ENCODE data around the gene CACNB3. TPM values are rescaled to one million over a fixed set of nuclear protein-coding genes. Genes with fewer than 3 reads are reported as not detected.

Gene CACNB3
- total RNA-seq, 1 donor, result 15.2 TPM

DNA sequence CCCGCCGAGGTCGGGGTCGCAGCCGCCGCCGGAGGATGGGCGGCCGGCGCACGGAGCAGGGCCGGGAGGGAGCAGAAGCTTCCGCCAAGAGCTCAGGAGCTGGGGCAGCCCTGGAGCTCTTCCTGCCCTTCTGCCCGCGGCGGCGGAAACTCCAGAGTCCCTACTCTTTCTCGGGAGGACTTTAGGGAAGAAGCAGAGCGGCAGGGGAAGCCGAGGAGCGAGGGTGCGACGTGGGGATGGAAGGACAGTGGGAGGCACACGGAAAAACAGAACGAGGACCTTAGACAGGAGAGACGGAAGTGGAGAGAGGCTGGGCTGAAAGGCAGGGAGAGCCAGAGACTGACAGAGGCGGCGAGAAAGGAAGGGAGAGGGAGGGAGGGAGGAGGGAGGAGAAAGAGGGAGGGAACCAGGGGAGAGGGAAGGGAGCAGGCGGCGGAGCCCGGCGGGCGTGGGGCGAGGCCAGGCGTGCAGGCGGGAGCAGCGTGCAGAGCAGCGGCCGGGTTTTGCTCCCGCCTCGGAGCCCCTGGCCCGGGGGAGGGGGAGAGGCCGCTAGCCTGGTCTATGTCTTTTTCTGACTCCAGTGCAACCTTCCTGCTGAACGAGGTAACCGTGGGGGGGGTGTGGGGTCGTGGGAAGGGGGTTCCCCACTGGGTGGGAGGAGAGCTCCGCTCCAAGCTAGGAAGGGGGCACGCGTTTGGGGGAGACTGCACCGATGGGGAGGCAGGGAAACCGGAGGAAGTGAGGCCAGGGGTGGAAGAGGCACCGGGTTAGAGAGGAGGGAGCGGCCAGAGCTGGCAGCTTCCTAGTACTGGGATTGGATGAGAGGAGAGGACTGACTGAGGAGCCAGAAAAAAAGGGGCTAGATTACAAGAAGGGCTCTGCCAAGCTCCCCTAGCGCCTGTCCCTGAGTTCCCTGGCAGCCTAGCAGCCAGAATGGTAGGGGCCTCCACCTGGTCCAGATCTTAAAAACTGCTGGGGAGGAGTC is 2.9 kb upstream of the CACNB3 start:
- TF ChIP-seq, protein P1, sequence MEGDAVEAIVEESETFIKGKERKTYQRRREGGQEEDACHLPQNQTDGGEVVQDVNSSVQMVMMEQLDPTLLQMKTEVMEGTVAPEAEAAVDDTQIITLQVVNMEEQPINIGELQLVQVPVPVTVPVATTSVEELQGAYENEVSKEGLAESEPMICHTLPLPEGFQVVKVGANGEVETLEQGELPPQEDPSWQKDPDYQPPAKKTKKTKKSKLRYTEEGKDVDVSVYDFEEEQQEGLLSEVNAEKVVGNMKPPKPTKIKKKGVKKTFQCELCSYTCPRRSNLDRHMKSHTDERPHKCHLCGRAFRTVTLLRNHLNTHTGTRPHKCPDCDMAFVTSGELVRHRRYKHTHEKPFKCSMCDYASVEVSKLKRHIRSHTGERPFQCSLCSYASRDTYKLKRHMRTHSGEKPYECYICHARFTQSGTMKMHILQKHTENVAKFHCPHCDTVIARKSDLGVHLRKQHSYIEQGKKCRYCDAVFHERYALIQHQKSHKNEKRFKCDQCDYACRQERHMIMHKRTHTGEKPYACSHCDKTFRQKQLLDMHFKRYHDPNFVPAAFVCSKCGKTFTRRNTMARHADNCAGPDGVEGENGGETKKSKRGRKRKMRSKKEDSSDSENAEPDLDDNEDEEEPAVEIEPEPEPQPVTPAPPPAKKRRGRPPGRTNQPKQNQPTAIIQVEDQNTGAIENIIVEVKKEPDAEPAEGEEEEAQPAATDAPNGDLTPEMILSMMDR (IDR thresholded peaks at IDR 0.05; ENCODE audit: extremely low read depth, low read depth, low read length), result no peak
- H3K4me1 ChIP-seq (ENCODE audit: insufficient read depth, low read length), result peaks cover 52% of the 10 kb centered on the region
- H3K9me3 ChIP-seq (ENCODE audit: low read depth, low read length), result no peaks in the 10 kb centered on the region
- peak overlapping the region; percentile 56 for H3K27ac ChIP-seq (ENCODE audit: low read depth, low read length)
- H3K79me2 ChIP-seq (ENCODE audit: insufficient read depth, low read length), result peaks cover 20% of the 10 kb centered on the region
- peaks cover 18% of the 10 kb centered on the region for H4K20me1 ChIP-seq (ENCODE audit: insufficient read depth, low read length)
- H3K27me3 ChIP-seq (ENCODE audit: insufficient read depth, low read length), result no peaks in the 10 kb centered on the region
- peak; percentile 98 for DNase-seq (ENCODE audit: insufficient read length, low spot score, missing footprints)
- H3K4me3 ChIP-seq (ENCODE audit: insufficient read depth, low read length), result peak overlapping the region; percentile 95
- H3K4me2 ChIP-seq (ENCODE audit: insufficient read depth, low read length), result peak overlapping the region; percentile 86
- no peaks in the 10 kb centered on the region for H3K36me3 ChIP-seq (ENCODE audit: insufficient read depth, low read length)
- H2AFZ ChIP-seq (ENCODE audit: low read length), result peak overlapping the region; percentile 96

DNA sequence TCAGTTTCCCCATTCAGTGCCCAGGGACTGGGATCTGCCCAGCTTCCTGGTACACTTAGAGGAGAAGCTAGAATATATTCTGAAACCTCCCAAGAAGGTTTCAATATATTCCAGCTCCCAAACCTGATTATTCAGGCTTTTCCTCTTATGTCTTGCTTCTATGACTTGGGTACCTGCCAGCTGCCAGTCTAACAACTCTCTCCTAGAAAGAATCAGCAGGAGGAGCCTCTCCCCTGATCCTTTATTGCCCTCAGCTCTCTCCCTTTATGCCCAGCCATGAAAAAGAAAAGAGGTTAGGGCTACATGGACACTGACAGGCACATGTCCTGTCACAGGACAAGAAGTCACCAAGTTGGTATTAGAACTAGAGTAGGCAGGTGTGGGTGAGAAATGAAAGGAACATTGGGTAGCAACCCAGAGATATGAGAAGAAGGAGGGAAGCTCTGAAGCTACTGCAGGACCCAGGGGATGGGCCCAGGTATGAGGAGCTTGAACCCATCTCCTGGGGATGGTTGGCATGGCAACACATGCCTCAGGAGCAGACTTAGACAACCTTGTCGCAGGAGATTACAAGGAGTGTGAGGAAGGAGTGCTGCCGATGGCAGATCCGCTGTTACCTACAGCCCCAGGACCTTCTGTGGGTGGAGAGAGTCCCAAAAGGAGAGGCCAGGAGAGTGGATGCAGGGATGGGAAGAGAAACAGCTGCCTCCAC is 2.0 kb upstream of the CACNB3 start:
- no peak overlapping the region for H2AFZ ChIP-seq (ENCODE audit: low read length)
- DNase-seq (ENCODE audit: insufficient read length, low spot score, missing footprints), result peak; percentile 66
- peak overlapping the region; percentile 86 for H3K4me2 ChIP-seq (ENCODE audit: insufficient read depth, low read length)

GRCh38 chr12:48818831-48819590 is 715 bp downstream of the CACNB3 start:
- Histone ChIP-seq H3K27me3 (ENCODE audit: insufficient read depth, low read length) (no peaks in the 10 kb centered on the region), H3K4me3 (ENCODE audit: insufficient read depth, low read length) (peak overlapping the region; percentile 79), H3K4me2 (ENCODE audit: insufficient read depth, low read length) (peak overlapping the region; percentile 88), H4K20me1 (ENCODE audit: insufficient read depth, low read length) (peaks cover 20% of the 10 kb centered on the region), H3K9me3 (ENCODE audit: low read depth, low read length) (no peaks in the 10 kb centered on the region), H2AFZ (ENCODE audit: low read length) (no peak overlapping the region), H3K79me2 (ENCODE audit: insufficient read depth, low read length) (peaks cover 19% of the 10 kb centered on the region), H3K36me3 (ENCODE audit: insufficient read depth, low read length) (no peaks in the 10 kb centered on the region), H3K27ac (ENCODE audit: low read depth, low read length) (no peak overlapping the region), H3K4me1 (ENCODE audit: insufficient read depth, low read length) (peaks cover 18% of the 10 kb centered on the region)
- DNase-seq (ENCODE audit: insufficient read length, low spot score, missing footprints), result peak; percentile 65
- TF ChIP-seq, protein P1 (IDR thresholded peaks at IDR 0.05; ENCODE audit: extremely low read depth, low read depth, low read length), result no peak

More for the DNA sequence above, 2.0 kb upstream of the CACNB3 start:
- Histone ChIP-seq H3K4me3 (ENCODE audit: insufficient read depth, low read length) (peak overlapping the region; percentile 95), H3K4me1 (ENCODE audit: insufficient read depth, low read length) (peaks cover 44% of the 10 kb centered on the region), H3K36me3 (ENCODE audit: insufficient read depth, low read length) (no peaks in the 10 kb centered on the region), H3K27me3 (ENCODE audit: insufficient read depth, low read length) (no peaks in the 10 kb centered on the region), H3K27ac (ENCODE audit: low read depth, low read length) (no peak overlapping the region), H4K20me1 (ENCODE audit: insufficient read depth, low read length) (peaks cover 20% of the 10 kb centered on the region), H3K79me2 (ENCODE audit: insufficient read depth, low read length) (peaks cover 20% of the 10 kb centered on the region), H3K9me3 (ENCODE audit: low read depth, low read length) (no peaks in the 10 kb centered on the region)
- TF ChIP-seq, protein P1 (IDR thresholded peaks at IDR 0.05; ENCODE audit: extremely low read depth, low read depth, low read length), result no peak
